Measurements from ENCODE around the gene SND1. TPM values are rescaled to one million over a fixed set of nuclear protein-coding genes. Genes with fewer than 3 reads are reported as not detected.

Gene SND1
- total RNA-seq, 4 donors from 2014 or later = 55.5 to 305 (median 80.1) TPM

GRCh38 chr7:127628445-127628844 lies 23.5 kb upstream of the SND1 start:
- Histone ChIP-seq H3K27ac (no peak overlapping the region), H3K4me3 (no peak overlapping the region), H3K9me3 (no peaks in the 10 kb centered on the region), H3K27me3 (no peaks in the 10 kb centered on the region), H3K4me1 (no peaks in the 10 kb centered on the region), H3K36me3 (no peaks in the 10 kb centered on the region)
- DNase-seq = no peak
- TF ChIP-seq CTCF (IDR thresholded peaks at IDR 0.05) = no peak
- TF ChIP-seq POLR2A (IDR thresholded peaks at IDR 0.05) = no peak

- Histone ChIP-seq H3K27me3 (no peaks in the 10 kb centered on the region), H3K9me3 (no peaks in the 10 kb centered on the region), H3K36me3 (no peaks in the 10 kb centered on the region), H3K27ac (no peak overlapping the region), H3K4me1 (no peaks in the 10 kb centered on the region), H3K4me3 (no peak overlapping the region)
- TF ChIP-seq POLR2A (IDR thresholded peaks at IDR 0.05) (no peak), CTCF (IDR thresholded peaks at IDR 0.05) (peak in 3 of 6 experiments; percentile 22 to 35 (median 29))
- DNase-seq = peak in 2 of 3 donors; percentile 54 to 61
Observed at GRCh38 chr7:127629268-127629854, 22.6 kb upstream of the SND1 start.

GRCh38 chr7:127632276-127632910 lies 19.6 kb upstream of the SND1 start:
- Histone ChIP-seq H3K27me3 (no peaks in the 10 kb centered on the region), H3K4me1 (no peaks in the 10 kb centered on the region), H3K36me3 (no peaks in the 10 kb centered on the region), H3K4me3 (no peak overlapping the region), H3K27ac (no peak overlapping the region), H3K9me3 (no peaks in the 10 kb centered on the region)
- TF ChIP-seq POLR2A (IDR thresholded peaks at IDR 0.05) (no peak), CTCF (IDR thresholded peaks at IDR 0.05) (no peak)
- no peak for DNase-seq

- H3K4me1 ChIP-seq = no peaks in the 10 kb centered on the region
- no peaks in the 10 kb centered on the region for H3K9me3 ChIP-seq
- TF ChIP-seq CTCF (IDR thresholded peaks at IDR 0.05) (no peak), POLR2A (IDR thresholded peaks at IDR 0.05) (no peak)
- H3K27ac ChIP-seq = no peak overlapping the region
- H3K27me3 ChIP-seq = no peaks in the 10 kb centered on the region
- no peak overlapping the region for H3K4me3 ChIP-seq
- DNase-seq = no peak
- no peaks in the 10 kb centered on the region for H3K36me3 ChIP-seq
Observed at GRCh38 chr7:127635659-127636285, 16.2 kb upstream of the SND1 start.

GRCh38 chr7:127638197-127638596 lies 13.8 kb upstream of the SND1 start:
- Histone ChIP-seq H3K4me1 (no peaks in the 10 kb centered on the region), H3K27me3 (no peaks in the 10 kb centered on the region), H3K36me3 (no peaks in the 10 kb centered on the region), H3K9me3 (no peaks in the 10 kb centered on the region), H3K27ac (no peak overlapping the region), H3K4me3 (no peak overlapping the region)
- DNase-seq = no peak
- no peak for TF ChIP-seq POLR2A (IDR thresholded peaks at IDR 0.05)

- no peak for DNase-seq
- Histone ChIP-seq H3K36me3 (no peaks in the 10 kb centered on the region), H3K9me3 (no peaks in the 10 kb centered on the region), H3K27ac (no peak overlapping the region), H3K4me3 (no peak overlapping the region), H3K4me1 (no peaks in the 10 kb centered on the region), H3K27me3 (no peaks in the 10 kb centered on the region)
- no peak for TF ChIP-seq CTCF (IDR thresholded peaks at IDR 0.05)
- TF ChIP-seq POLR2A (IDR thresholded peaks at IDR 0.05) = no peak
Observed at GRCh38 chr7:127644484-127644883, 7.5 kb upstream of the SND1 start.
